Measurements from ENCODE around the gene GNB1. TPM values are rescaled to one million over a fixed set of nuclear protein-coding genes. Genes with fewer than 3 reads are reported as not detected.
"Not testable (repeated sequence)": the region's sequence is repeated elsewhere in the genome, so short reads cannot be mapped to it uniquely, and the experiment has no call there.

Gene GNB1
- total RNA-seq = 100 to 1,000 TPM; 396 to 403 TPM

DNA sequence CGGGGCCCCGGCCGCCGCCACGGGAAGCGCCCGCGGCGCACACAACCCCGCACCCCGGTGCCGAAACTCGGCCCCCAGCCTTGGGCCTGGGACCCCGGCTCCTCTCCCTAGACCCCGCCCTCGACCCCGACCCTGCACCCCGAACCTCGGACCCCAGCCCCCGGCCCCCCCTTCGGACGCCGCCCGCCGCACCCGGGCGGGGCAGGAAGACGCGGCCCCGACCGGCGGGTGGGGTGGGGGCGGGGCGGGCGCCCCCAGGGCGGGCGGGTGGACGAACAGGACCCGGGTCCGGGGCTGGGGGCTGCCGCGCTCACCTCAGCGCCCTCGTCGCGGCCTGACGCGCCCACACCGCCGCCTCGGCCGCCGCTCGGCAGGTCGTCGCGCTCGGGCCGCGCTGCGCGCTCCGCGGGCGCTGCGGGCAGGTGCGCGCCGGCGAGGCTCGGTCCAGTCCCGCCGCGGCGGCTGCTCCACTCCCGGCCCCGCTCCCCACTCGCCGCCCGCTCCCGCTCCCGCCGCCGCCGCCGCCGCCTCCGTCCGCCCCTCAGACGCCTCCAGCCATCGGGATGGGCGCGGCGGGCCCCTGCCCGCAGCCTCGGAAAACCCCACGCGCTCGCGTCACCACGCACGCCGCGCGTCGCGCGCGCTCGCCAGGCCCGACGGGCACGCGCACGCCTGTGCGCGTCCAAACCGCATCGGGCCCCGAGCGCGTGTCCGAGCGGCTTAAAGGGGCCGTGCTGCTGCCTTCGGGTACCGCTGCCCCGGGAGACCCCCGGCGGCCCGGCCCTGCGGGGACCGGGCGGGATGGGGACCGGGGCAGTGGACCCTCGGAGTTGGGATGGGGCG is at the start of gene GNB1:
Gene GNB1, minus strand, starts transcription at position 582 of the 843 bp plus-strand sequence. CDS start 65,634 bp downstream, outside the sequence.
- peaks cover 11% of the 10 kb centered on the region for H3K36me3 Mint-ChIP-seq
- H3K4me3 Mint-ChIP-seq = peak within 1 kb of the TSS; percentile 81
- no peaks in the 10 kb centered on the region for H3K9me3 Mint-ChIP-seq
- peaks cover 49% of the 10 kb centered on the region for H3K4me1 Mint-ChIP-seq (ENCODE audit: low read depth)
- H3K27me3 Mint-ChIP-seq = no peaks in the 10 kb centered on the region
- peak; percentile 90 for DNase-seq
- ChIA-PET POLR2A (no interaction called here), CTCF (interaction anchor here (1.1 to 2.0 kb wide), 3 partner anchors 15 to 63 kb away, joined by 3 to 10 read pairs (median 7); no protein-coding TSS in a partner anchor)
- H3K27ac Mint-ChIP-seq = peak within 1 kb of the TSS; percentile 88
- intact Hi-C loops (cut with micrococcal nuclease) = loop anchor here (2.0 kb wide), 1 partner anchor 18 kb away; no protein-coding TSS in a partner anchor

DNA sequence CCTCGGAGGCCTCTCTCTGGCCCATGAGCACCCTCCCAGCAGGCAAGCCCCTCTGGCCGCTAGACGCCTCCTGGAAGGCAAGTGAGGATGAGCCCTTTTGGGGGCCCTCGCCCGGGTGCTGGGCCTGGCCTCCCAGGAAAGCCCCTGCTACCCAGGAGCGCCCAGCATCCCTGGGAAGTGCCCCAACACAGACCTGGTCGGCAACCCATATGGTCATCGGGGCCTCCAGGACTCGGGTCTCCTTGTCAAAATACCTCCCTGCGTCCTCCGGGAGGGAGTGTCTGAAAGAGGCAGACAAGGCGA is 49.2 kb upstream of the GNB1 start:
- Mint-ChIP-seq H3K27me3 (no peaks in the 10 kb centered on the region), H3K9me3 (peaks cover 6% of the 10 kb centered on the region), H3K4me1 (ENCODE audit: low read depth) (peaks cover 3% of the 10 kb centered on the region), H3K4me3 (no peak overlapping the region), H3K27ac (no peak overlapping the region), H3K36me3 (no peaks in the 10 kb centered on the region)
- no peak for DNase-seq
- intact Hi-C loops (cut with micrococcal nuclease) = loop anchor here (5.0 kb wide), 1 partner anchor 107 kb away; no protein-coding TSS in a partner anchor
- ChIA-PET POLR2A (interaction anchor here (0.6 kb wide), 1 partner anchor 10 kb away, joined by 3 read pairs; no protein-coding TSS in a partner anchor), CTCF (interaction anchor here (1.4 to 6.6 kb wide), 2 partner anchors 10 to 105 kb away, joined by 3 to 67 read pairs; no protein-coding TSS in a partner anchor)

DNA sequence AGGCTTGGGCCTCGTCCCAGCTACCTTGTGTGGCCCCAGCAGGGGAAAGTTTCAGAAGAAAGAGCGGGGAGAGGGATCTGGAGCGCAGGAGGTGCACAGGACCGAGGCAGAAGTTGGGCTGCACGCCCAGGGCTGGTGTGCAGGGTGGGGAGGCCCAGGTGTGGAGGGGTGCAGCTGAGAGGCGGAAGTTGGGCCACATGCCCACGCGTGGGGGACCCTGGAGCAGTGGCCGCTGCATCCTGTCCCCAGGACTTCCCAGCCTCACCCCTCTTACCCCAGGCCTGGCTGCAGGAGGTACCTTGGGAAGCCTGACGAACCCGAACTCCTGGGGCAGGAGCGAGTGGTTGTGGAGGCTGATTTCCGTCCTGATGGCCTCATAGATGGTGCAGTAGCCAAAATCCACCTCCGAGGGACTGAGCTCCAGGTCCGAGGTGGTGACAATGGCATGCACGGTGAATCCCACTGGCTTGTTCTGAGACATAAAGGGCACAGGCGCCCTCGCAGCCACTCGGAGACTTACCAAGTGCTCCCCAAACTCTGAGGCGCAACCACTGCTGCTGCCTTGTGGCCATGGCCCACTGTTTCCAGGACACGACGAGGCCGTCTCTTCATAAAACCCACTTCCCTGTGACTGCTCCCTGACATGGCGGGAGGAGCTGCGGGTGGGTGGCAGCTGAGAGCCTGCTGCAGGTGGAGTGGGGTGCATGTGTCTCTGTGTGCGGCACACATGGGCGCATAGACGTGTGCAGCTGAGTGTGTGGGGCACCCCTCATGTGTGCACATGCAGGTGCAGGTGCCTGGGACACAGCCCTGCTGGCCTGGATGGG is 48.6 kb upstream of the GNB1 start:
- CTCF ChIA-PET = no interaction called here
- Mint-ChIP-seq H3K9me3 (peaks cover 11% of the 10 kb centered on the region), H3K4me1 (ENCODE audit: low read depth) (peaks cover 3% of the 10 kb centered on the region), H3K36me3 (no peaks in the 10 kb centered on the region), H3K27me3 (no peaks in the 10 kb centered on the region), H3K27ac (no peak overlapping the region), H3K4me3 (no peak overlapping the region)
- no peak for DNase-seq
- POLR2A ChIA-PET = no interaction called here
- intact Hi-C loops (cut with micrococcal nuclease) = loop anchor here (5.0 kb wide), 1 partner anchor 108 kb away; no protein-coding TSS in a partner anchor

DNA sequence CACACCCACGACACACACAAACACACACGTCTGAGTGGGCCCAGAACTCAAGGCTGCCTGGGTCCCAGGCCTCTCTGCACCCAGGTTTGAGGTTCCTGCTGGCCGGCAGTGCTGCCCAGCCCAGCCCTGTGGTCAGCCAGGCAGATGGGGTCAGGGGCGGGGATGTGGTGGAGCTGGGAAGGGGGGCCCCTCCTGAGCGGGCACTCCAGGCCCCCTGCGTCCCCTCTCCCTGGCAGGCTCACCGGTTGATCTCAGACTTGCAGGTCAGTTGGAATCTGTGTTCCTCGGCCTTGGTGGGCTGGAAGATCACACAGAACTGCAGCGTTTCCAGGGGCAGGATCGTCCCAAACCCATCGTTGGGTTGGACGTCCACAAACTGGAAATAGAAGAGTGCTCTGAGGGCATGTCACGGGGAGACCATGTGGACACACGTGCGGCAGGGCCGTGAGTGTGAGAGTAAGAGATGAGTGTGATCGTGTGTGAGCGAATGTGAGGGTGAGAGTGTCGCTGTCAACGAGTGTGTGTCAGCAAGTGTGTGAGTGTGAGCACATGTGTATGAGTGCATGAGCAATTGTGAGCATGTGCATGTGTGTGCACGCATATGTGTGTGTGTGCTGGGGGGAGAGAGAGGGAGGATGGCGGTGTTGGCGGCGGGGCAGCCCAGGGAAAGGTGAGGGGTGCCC is 47.9 kb upstream of the GNB1 start:
- ChIA-PET POLR2A (no interaction called here), CTCF (no interaction called here)
- H3K27me3 Mint-ChIP-seq = no peaks in the 10 kb centered on the region
- H3K9me3 Mint-ChIP-seq = peaks cover 18% of the 10 kb centered on the region
- DNase-seq = no peak
- H3K27ac Mint-ChIP-seq = no peak overlapping the region
- intact Hi-C loops (cut with micrococcal nuclease) = no loop called here
- no peak overlapping the region for H3K4me3 Mint-ChIP-seq
- H3K4me1 Mint-ChIP-seq (ENCODE audit: low read depth) = peaks cover under 1% of the 10 kb centered on the region
- no peaks in the 10 kb centered on the region for H3K36me3 Mint-ChIP-seq

DNA sequence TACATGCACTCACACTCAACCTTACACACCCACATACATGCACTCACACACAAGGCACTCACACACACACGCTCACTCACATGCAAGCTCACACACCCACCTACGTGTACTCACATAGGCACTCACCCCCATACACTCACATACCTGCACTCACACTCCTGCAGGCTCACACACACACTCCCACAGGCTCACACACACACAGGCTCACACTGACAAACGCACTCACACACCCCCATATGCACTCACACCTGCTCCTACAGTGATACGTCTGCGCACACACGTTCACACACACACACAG is 47.3 kb upstream of the GNB1 start:
- H3K27me3 Mint-ChIP-seq = no peaks in the 10 kb centered on the region
- H3K36me3 Mint-ChIP-seq = no peaks in the 10 kb centered on the region
- intact Hi-C loops (cut with micrococcal nuclease) = no loop called here
- CTCF ChIA-PET = no interaction called here
- no peak overlapping the region for H3K4me3 Mint-ChIP-seq
- POLR2A ChIA-PET = no interaction called here
- H3K9me3 Mint-ChIP-seq = peaks cover 18% of the 10 kb centered on the region
- no peaks in the 10 kb centered on the region for H3K4me1 Mint-ChIP-seq (ENCODE audit: low read depth)
- no peak for DNase-seq
- no peak overlapping the region for H3K27ac Mint-ChIP-seq

DNA sequence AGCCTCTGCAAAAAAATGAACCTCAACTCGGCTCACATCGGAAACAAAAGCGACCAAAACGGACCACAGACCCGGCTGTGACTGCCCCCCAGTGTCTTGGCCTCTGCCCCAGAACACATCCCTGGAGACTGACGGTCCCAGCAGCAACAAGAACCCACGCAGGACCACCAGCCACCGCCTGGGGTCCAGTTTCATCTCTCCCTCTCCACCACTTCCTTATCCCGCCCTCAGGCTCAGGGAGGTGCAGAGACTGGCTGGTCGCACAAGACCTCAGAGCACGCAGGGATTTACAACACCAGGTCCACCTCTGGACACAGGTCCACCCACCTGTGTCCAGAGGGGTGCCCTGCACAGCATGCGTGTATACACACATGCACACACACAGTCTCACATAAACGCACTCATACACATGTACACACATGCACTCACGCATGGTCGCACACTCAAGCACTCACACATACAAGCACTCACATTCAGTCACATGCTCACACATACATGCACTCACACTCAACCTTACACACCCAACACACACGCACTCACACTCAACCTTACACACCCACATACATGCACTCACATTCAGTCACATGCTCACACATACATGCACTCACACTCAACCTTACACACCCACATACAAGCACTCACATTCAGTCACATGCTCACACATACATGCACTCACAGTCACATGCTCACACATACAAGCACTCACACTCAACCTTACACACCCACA is 46.8 kb upstream of the GNB1 start:
- Mint-ChIP-seq H3K27ac (no peak overlapping the region), H3K36me3 (no peaks in the 10 kb centered on the region), H3K4me3 (no peak overlapping the region), H3K9me3 (peaks cover 18% of the 10 kb centered on the region), H3K4me1 (ENCODE audit: low read depth) (no peaks in the 10 kb centered on the region), H3K27me3 (no peaks in the 10 kb centered on the region)
- ChIA-PET CTCF (no interaction called here), POLR2A (no interaction called here)
- no peak for DNase-seq
- intact Hi-C loops (cut with micrococcal nuclease) = no loop called here

DNA sequence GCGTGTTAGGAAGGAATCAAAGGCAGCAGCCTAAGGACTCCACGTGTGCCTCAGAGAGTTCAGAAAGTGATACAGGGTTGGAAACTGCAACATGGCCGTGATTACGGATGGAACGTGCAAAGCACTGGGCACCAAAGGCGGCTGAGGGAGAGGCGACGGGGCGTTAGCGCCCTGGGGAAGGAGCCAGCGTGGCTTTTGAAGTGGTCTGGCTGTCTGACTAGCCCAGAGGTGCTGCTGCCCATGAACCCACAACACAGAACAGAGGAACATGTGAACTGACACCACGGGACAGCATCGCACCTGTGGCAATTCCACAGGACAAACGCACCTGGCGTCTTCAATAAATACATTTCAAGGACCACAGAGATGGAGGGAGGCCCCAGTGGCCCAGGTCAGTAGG is 46.2 kb upstream of the GNB1 start:
- intact Hi-C loops (cut with micrococcal nuclease) = no loop called here
- Mint-ChIP-seq H3K4me1 (ENCODE audit: low read depth) (no peaks in the 10 kb centered on the region), H3K4me3 (no peak overlapping the region), H3K9me3 (peaks cover 18% of the 10 kb centered on the region), H3K27me3 (no peaks in the 10 kb centered on the region), H3K27ac (no peak overlapping the region), H3K36me3 (no peaks in the 10 kb centered on the region)
- CTCF ChIA-PET = no interaction called here
- no peak for DNase-seq
- POLR2A ChIA-PET = no interaction called here

DNA sequence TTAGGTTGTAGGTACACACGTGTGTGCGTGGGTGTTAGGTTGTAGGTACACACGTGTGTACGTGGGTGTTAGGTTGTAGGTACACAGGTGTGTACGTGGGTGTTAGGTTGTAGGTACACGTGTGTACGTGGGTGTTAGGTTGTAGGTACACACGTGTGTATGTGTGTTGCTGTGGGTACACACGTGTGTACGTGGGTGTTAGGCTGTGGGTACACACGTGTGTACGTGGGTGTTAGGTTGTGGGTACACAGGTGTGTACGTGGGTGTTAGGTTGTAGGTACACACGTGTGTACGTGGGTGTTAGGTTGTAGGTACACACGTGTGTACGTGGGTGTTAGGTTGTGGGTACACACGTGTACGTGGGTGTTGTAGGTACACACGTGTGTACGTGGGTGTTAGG is 44.0 kb upstream of the GNB1 start:
- intact Hi-C loops (cut with micrococcal nuclease); H3K4me1 Mint-ChIP-seq (ENCODE audit: low read depth); POLR2A ChIA-PET; DNase-seq; H3K36me3 Mint-ChIP-seq; CTCF ChIA-PET; H3K27me3 Mint-ChIP-seq; H3K4me3 Mint-ChIP-seq: not testable (repeated sequence)
- Mint-ChIP-seq H3K27ac (peak overlapping the region; percentile 36), H3K9me3 (peaks cover 18% of the 10 kb centered on the region)

DNA sequence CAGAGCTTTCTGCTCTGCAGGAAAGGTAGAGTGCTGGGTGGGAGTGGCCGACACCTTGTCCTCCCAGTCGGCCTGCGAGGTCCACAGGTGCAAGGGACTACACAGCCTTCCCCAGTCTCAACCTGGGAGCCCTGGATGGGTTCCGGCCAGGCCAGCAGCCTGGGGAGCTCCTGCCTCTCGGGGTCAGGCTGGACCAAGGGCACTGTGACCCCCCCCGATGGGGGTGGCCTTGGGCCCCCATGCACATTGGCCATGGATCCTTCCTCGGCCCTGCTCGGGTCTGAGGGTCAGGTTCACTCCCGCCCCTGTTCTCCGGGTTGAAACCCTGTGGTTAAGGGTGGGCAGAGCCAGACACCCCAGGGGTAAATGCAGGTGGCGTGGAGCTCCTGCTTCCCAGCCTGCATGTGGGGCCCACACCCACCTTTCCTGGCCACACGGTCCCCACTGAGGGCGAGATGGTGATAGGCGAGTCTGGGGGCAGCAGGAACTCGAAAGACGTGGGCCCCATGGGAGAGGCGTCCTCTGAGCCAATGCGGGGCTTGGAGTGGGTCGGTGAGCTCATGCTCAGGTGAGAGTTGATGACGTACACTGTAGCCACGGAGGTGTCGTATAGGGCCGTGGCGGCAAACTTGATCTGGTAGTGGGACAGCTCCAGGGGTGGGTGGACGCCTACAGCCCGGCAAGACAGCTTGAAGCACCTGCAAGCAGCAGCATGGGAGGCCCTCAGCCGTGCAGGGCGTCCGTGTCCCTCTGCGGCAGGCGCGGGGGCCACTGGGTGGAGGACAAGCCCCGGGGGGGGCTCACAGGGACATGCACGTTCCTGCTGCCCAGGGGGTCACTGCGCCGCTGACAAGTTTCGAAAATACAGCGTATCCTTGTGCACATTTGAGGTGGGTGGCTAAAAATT is 39.0 kb upstream of the GNB1 start:
- CTCF ChIA-PET = interaction anchor here (1.2 kb wide), 1 partner anchor 115 kb away, joined by 5 read pairs; no protein-coding TSS in a partner anchor
- no peak overlapping the region for H3K27ac Mint-ChIP-seq

DNA sequence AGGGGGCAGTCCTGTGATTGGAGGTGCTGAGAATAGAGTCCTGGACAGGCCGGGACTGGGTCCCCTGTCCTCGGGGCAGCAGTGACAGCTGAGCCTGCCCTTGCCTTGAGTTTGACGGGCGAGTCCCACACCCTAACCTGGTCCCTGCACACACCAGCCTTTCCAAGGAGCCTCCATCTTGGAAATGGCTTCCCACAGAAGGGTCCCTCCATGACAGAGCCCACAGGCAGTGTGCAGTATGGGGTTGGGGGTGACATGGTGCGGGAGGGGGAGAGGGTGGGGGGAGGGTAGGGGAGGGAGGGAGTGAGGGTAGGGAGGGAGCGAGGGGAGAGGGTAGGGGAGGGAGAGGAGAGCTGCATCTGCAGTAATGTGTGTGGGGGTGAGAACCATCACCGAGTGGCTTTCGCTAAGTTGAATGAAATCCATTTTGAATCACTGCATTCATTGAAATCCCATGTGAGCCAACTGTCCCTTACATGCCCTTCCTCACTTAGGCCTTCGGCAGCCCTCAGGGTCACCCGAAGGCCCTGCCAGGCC is 38.3 kb upstream of the GNB1 start:
- CTCF ChIA-PET = no interaction called here
- H3K9me3 Mint-ChIP-seq = peaks cover 3% of the 10 kb centered on the region

More for the DNA sequence above, 39.0 kb upstream of the GNB1 start:
- no peak for DNase-seq
- POLR2A ChIA-PET = interaction anchor here (0.6 kb wide), 1 partner anchor 599 kb away, joined by 3 read pairs; no protein-coding TSS in a partner anchor
- no peaks in the 10 kb centered on the region for H3K36me3 Mint-ChIP-seq
- no peaks in the 10 kb centered on the region for H3K4me1 Mint-ChIP-seq (ENCODE audit: low read depth)
- intact Hi-C loops (cut with micrococcal nuclease) = no loop called here
- peaks cover 10% of the 10 kb centered on the region for H3K9me3 Mint-ChIP-seq
- H3K27me3 Mint-ChIP-seq = no peaks in the 10 kb centered on the region
- no peak overlapping the region for H3K4me3 Mint-ChIP-seq

More for the DNA sequence above, 38.3 kb upstream of the GNB1 start:
- POLR2A ChIA-PET = no interaction called here
- Mint-ChIP-seq H3K27ac (no peak overlapping the region), H3K27me3 (no peaks in the 10 kb centered on the region), H3K4me1 (ENCODE audit: low read depth) (no peaks in the 10 kb centered on the region), H3K36me3 (no peaks in the 10 kb centered on the region), H3K4me3 (no peak overlapping the region)
- intact Hi-C loops (cut with micrococcal nuclease) = no loop called here
- DNase-seq = no peak

All from activated CD4-positive, alpha-beta memory T cell treated with anti-CD3 and anti-CD28 coated beads for 36 hours (primary cell).